Suppressor macrophage treated with lipopolysaccharide for 4 hours (primary cell): Measurements from ENCODE around the gene IL36B.

Experiments
- DNase-seq: peaks from one replicate; pipeline ENCODE4 v3.0.0-alpha.2; 2020

Gene IL36B

DNA sequence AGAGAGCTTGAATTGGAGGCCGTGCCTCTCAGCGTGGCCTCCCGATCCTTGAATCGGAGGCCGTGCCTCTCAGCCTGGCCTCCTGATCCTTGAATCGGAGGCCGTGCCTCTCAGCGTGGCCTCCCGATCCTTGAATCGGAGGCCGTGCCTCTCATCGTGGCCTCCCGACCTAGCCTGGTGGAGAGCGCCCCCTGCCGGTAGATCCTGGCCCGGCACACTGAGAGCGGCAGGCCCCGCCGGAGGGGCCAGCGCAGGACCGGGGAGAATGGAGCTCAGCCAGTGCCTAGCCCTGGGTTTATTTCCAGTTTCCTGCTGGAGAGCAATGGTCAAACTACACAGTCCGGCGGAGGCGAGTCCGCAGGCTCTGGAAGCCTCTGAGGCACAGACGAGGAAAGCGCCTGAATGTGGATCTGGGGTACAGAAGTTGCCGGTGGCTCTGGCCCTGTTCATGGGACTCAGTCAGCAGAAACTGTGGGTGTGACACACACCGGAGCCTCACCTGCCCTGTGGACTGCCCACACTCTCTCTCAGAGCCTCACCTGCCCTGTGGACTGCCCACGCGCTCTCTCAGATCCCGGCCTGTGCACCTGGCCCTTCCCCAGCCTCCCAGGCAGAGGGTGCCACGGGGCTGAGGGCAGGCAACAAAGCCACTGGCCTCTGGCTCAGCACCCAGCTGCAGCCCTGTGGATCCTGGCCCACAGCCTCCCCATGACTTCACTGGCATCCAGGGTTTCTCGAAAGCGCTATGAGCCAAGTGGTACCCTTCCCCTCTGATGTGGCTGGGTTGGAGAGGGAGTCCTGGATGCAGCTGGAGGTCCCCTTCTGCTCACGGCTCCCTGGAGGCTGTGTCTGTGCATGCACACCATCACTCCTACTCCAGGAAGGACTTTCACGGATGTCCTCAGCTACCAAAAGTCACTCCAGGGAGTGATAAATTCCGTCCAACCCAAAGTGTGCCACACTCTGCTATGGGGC, 1.5 kb downstream of the IL36B start:
- no peak for DNase-seq

DNA sequence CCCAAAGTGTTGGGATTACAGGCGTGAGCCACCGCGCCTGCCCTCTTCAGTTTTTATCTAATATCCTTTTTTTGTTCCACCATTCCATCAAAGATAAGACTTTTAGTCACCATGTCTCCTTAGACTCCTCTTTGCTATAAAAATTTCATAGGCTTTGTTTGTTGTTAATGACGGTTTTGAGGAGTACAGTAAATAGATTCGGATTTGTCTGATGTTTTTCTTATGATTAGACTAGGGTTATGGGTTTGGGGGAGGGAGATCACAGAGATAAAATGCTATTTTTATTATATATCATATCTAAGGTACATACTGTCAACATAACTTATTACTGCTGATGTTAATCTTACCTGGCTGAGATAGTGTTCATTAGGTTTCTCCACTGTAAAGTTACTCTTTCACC, 6.2 kb downstream of the IL36B start:
- no peak for DNase-seq

DNA sequence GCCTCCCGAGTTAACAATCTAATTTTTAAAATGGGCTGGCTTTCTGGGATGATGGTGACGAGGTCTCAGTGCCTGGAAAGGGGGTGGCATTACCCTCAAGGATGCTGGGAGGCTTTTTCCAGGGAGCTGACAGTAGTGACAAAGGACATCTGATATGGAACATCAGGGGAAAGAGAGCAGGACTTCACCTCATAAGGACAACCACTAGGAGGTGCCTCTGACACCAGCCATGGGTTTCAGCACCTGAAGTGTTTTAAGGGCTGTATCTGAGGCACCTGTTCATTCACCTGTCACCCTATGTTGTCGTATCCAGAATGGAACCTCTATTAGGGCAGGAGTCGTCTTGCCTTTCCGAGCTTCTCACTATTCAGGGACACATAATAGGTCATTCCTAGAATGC, 10.8 kb downstream of the IL36B start:
- no peak for DNase-seq

DNA sequence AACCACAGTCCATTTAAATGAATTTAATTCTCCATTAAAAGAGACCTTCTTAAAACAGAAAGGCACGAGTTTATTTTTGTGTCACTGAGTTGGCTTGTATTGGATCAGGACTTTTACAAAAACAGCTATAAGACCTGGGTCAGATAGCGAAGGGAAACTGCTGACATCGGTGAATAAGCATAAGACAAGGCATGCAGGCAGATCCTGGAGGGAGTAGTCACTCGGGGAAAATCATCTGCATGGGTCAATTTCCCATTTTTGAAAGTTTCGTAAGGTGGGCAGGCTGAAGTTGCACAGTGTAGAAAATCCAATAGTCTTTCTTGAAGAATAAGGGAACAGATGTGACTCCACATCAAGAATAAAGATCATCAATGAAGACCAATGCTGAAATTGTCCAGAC, 12.9 kb downstream of the IL36B start:
- peak; percentile 58 for DNase-seq

DNA sequence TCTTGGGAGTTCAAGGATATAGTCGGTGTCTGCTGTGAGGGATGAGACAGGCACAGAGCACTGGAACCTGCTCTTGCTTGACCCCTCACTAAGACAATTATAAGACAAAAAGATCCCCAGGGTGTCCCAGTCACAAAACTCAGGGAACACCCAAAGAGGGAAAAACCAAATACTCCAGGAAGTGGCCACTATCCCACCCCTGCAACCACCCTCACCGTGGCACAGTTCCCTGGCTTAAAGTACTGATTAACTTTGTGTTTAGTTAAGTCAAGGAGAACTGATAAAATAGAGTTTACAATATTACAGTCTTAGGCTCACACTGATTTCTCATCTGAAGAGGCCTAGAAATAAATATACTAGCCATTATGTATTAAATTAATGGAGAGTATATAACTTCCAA, 13.5 kb downstream of the IL36B start:
- no peak for DNase-seq

GRCh38 chr2:113038291-113038690, 14.4 kb downstream of the IL36B start:
- peak; percentile 28 for DNase-seq

DNA sequence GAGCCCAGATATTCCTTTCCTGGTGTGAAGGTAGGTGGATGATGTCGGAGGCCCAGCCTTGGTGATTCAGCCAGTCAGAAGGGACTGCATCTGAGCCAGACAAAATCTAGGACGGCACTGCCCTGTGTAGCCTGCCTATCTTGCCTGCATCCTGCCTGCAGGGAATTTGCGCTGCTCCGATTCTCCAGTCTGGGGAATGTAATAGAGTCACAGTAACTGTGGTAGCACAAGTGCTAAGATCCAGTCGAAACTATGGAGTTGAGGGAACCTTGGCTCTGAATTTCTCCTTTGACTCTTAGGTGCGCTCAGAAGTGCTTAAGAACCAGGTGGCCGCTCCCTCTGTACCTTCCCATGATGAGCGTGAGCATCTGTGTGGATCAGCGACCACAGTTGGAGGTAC, 15.9 kb downstream of the IL36B start:
- DNase-seq: no peak

DNA sequence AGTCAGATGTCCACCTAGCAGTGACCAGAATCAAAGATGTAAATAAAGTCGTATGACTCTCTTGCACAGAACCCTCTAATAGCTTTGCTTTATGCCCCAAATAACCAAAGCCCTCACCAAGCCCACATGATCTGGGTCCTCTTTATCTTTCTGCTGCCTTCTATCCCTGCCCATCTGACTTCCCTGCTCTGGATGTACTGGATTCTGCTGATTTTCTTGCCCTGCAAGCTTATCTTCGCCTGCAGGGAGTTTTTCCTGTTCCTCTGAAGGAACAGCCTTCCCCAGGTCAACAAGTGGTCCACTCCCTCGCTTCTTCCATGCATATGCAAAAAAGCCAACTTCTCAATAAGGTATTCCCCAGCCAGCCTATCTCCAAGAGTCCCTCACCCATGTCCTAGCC, 18.7 kb downstream of the IL36B start:
- DNase-seq: no peak

- peak; percentile 33 for DNase-seq
These were observed 19.9 kb downstream of the IL36B start for GRCh38 chr2:113032737-113033136.

GRCh38 chr2:113028112-113028511, 24.6 kb downstream of the IL36B start:
- DNase-seq: peak; percentile 33

DNA sequence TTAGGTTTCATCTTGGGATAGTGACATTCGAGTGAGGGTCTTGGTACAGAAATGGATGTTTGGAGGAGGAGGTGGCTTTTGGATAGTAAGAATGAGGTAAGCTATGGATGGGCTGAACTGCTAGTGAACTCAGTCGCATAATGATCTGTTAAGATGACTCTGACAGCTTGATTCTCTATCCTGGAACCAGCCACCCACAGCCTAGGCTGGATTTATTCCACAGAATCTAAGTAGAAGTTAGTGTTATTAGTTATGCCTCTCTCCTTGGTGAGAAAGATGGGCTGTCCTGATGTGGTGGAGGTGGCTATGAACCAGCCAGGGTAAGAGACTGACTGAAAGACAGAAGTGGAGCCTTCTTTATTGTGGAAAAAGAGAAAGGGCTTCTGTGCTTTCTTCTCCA, 25.0 kb downstream of the IL36B start:
- DNase-seq: no peak

- DNase-seq: peak; percentile 64
These were observed 26.9 kb downstream of the IL36B start for GRCh38 chr2:113025737-113026136.

- DNase-seq: no peak
These were observed 27.9 kb downstream of the IL36B start for GRCh38 chr2:113024764-113025163.

DNA sequence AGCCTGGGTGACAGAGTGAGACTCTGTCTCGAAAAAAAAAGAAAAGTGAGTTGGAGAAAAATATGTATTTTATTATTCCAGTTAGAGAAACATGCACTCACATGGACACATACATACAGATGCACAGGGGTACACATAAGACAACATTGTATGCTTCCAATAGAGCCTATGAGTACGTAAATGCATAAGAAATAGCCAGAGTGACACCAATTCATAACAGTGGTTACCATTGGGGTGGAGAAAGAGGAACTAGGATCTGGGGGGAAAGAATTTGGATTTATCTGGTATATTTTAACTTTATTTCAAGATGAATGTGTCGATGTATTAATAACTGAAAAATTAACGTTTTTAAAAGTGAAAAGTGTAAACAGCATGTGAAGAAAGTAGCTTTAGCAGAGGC, 31.4 kb downstream of the IL36B start:
- no peak for DNase-seq

DNA sequence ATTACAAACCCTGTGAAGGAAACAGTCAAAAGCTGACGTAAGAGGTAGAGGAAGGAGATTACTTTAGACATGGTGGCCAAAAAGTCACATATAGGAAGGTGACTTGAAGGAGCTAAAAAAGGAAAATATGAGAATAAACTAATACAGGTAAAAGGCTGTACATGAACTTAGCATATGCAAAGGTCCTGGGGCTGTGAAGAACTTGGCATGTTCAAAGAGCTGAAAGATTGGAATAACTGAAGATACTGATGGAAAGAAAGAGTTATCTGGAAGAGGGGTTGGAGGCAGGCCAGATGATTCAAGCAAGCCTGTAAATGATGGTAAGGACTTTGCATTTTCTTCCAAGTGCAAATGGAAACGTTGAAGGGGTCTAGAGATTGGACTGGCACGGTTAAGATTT, 34.2 kb downstream of the IL36B start:
- DNase-seq: no peak

DNA sequence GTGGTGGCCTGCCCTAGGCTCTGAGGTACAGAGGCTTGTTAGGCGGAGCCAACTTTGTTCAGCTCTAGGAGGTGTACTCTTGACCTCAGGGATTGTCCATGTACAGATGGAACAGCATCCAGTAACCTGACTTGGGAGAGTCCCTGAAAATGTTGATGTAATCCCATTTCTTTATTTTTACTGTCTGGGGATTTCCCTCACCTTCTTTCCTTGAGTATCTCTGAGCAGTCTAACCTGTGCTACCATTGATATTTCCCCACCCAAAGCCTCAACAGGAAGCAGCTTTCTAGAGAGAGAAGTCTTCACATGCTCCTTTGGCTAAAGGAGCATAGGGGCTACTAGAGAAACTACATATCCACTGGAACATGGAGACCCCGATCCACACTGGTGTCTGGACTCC, 37.0 kb downstream of the IL36B start:
- DNase-seq: no peak

DNA sequence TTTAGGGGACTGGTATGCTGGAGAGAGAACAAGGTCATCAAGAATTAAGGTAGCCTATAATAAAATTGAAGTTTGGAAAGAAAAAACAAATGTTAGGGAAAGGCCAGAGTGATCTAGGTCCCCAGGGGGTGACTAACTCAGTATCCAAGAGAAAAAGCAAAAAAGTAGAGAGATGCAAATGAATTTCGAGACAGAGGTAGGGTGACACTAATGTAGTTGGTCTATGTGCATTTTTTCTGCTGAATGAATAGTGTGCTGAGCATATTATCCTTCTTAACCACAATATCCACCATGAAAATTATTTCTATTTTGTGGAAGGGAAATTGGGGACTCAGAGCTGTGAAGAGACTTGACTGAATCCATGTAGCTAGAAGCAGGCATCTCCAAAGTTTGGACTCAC, 37.6 kb downstream of the IL36B start:
- no peak for DNase-seq

GRCh38 chr2:113014067-113014466, 38.6 kb downstream of the IL36B start:
- DNase-seq: no peak

- DNase-seq: no peak
These were observed 39.4 kb downstream of the IL36B start for GRCh38 chr2:113013336-113013661.

DNA sequence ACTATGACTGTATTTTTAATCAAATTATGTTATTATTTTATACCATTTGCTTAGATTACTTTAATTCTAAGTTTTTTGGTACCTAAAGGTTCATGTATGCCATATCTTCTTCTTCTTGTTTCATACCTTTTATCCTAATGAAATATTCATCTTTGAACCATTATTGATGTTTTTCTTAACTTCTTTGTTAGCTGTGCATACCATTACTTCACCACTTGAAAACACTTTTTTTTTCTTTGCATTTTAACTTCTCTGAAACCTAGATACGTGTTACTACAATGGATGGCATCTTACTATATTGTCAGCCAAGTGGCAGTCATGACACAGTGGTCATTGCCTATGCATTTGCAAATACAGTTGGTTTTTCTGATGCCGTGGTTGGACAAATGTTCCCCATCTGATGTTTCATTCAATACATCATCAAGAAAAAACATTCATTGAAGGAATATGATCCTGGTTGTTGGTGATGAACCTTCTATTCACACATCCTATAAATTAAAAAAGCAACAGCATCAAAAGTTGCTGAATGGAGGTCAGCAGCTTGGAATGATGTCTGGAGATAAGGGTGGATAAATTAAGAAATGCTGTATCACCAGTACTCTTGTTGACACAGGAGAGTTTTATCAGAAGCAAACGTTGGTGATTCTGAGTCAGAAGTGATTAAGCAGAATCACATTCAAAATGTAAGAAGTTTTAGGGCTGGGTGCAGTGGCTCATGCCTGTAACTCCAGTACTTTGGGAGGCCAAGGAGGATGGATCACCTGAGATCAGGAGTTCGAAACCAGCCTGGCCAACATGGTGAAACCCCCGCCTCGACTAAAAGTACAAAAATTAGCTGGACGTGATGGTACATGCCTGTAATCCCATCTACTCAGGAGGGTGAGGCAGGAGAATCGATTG, 40.0 kb downstream of the IL36B start:
- DNase-seq: no peak

- peak; percentile 20 for DNase-seq
These were observed 41.6 kb downstream of the IL36B start for GRCh38 chr2:113011108-113011507.

DNA sequence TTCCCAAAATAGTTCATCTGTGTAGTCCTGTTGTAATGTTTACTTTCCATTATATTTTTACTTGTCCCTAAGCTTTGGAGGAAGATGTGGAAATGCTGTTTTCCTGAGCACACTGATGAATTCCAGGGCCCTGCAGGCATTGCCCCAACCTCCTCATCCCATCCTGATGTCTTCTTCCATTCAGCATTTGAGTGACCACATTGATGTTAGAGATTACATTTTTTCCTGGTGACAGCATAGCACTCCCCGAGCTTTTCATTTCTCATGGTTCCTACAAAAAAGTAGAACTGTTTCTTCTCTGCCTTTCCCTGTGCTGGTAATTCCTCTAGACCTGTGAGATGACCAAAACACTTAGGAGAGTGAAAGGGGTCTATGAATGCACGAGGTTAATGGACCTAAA, 42.6 kb downstream of the IL36B start:
- DNase-seq: no peak

- no peak for DNase-seq
These were observed 43.0 kb downstream of the IL36B start for GRCh38 chr2:113009622-113010021.

DNA sequence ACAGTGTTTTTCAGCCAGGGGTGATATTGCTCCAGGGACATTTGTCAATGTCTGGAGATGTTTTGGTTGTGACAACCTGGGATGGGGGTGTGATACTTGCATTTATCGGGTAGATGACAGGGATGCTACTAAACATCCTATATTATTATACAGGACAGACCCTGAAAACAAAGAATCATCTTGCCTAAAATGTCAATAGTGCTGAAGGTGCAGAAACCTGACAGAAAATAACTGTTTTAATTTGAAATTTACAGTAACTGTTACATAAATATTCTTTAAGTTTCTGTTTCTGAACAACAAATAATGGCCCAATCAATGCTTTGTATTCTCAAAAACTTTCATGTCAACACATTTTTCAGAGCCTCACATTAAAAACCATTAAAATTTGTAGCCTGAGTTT, 45.4 kb downstream of the IL36B start:
- no peak for DNase-seq
